Measurements from ENCODE around the gene C1orf74.

Gene C1orf74

DNA sequence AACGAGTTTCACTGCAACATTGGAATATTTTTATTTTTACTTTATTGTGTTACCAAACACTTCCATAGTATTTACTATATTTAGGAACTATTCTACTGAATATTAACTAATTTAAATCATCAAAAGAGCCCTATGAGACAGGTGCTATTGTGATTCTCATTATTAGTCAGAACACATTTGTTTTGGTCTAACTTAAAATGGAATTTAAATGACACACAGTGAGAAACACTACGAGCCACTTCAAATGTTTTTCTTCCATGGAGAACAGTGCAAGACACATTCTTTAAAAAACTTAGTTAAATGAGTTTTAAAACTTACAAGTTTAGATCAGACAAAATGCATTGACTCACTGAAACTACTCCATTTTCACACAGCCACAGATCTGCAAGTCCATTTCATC, 35.2 kb downstream of the C1orf74 start:
- Histone ChIP-seq H3K4me2 (ENCODE audit: low read length) (no peak overlapping the region), H3K4me1 (ENCODE audit: control insufficient read depth, low read length) (peaks cover 11% of the 10 kb centered on the region), H3K9me3 (ENCODE audit: control insufficient read depth, insufficient read depth, low read length) (no peaks in the 10 kb centered on the region), H3K36me3 (ENCODE audit: control insufficient read depth, low read length) (no peaks in the 10 kb centered on the region), H4K20me1 (ENCODE audit: control insufficient read depth, insufficient read depth, low read depth, low read length) (no peaks in the 10 kb centered on the region), H3K4me3 (ENCODE audit: low read length) (no peak overlapping the region), H3K79me2 (ENCODE audit: control insufficient read depth, low read length) (no peaks in the 10 kb centered on the region), H3K9me2 (replicated peaks; ENCODE audit: control insufficient read depth, low read length) (no peaks in the 10 kb centered on the region), H3K27ac (ENCODE audit: low read depth, low read length) (no peak overlapping the region), H3K27me3 (ENCODE audit: control insufficient read depth, low read length) (peaks cover 6% of the 10 kb centered on the region; the same call in 1 of the 2 replicates), H3F3A (ENCODE audit: control insufficient read depth, insufficient read depth) (peaks cover 5% of the 10 kb centered on the region; the same call in 1 of the 2 replicates)
- no peak for TF ChIP-seq EZH2phosphoT487 (IDR thresholded peaks at IDR 0.05; ENCODE audit: borderline replicate concordance, low read length)
- TF ChIP-seq, protein P1, sequence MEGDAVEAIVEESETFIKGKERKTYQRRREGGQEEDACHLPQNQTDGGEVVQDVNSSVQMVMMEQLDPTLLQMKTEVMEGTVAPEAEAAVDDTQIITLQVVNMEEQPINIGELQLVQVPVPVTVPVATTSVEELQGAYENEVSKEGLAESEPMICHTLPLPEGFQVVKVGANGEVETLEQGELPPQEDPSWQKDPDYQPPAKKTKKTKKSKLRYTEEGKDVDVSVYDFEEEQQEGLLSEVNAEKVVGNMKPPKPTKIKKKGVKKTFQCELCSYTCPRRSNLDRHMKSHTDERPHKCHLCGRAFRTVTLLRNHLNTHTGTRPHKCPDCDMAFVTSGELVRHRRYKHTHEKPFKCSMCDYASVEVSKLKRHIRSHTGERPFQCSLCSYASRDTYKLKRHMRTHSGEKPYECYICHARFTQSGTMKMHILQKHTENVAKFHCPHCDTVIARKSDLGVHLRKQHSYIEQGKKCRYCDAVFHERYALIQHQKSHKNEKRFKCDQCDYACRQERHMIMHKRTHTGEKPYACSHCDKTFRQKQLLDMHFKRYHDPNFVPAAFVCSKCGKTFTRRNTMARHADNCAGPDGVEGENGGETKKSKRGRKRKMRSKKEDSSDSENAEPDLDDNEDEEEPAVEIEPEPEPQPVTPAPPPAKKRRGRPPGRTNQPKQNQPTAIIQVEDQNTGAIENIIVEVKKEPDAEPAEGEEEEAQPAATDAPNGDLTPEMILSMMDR (IDR thresholded peaks at IDR 0.05; ENCODE audit: low read depth, low read length, poor library complexity, severe bottlenecking) = no peak

DNA sequence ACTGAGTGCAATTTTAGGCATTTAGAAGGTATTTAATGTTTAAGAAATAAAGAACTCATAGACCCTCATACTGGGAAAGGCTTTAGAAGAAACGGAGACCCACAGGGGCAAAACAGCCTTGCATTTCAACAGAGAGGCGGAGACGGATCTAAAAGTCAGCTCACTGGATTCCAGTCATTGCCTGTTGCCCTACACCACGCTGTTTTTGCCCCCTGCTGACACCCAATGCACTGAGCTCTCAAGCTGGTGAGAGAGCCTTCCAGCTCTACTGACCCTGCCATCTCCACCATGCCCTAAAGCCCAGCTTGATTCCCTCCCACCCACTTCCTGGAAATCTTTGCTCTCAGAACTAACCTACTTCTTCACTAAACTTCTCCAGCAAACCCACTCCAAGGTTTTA, 35.7 kb downstream of the C1orf74 start:
- Histone ChIP-seq H3K9me2 (replicated peaks; ENCODE audit: control insufficient read depth, low read length) (no peaks in the 10 kb centered on the region), H3K4me1 (ENCODE audit: control insufficient read depth, low read length) (peaks cover 11% of the 10 kb centered on the region), H3K4me2 (ENCODE audit: low read length) (no peak overlapping the region), H3K27ac (ENCODE audit: low read depth, low read length) (no peak overlapping the region), H3F3A (ENCODE audit: control insufficient read depth, insufficient read depth) (peaks cover 5% of the 10 kb centered on the region; the same call in 1 of the 2 replicates), H3K36me3 (ENCODE audit: control insufficient read depth, low read length) (no peaks in the 10 kb centered on the region), H3K9me3 (ENCODE audit: control insufficient read depth, insufficient read depth, low read length) (no peaks in the 10 kb centered on the region), H3K27me3 (ENCODE audit: control insufficient read depth, low read length) (peaks cover 6% of the 10 kb centered on the region; the same call in 1 of the 2 replicates), H3K4me3 (ENCODE audit: low read length) (no peak overlapping the region), H3K79me2 (ENCODE audit: control insufficient read depth, low read length) (no peaks in the 10 kb centered on the region), H4K20me1 (ENCODE audit: control insufficient read depth, insufficient read depth, low read depth, low read length) (no peaks in the 10 kb centered on the region)
- TF ChIP-seq, protein P1 (IDR thresholded peaks at IDR 0.05; ENCODE audit: low read depth, low read length, poor library complexity, severe bottlenecking) = no peak
- TF ChIP-seq EZH2phosphoT487 (IDR thresholded peaks at IDR 0.05; ENCODE audit: borderline replicate concordance, low read length) = no peak

DNA sequence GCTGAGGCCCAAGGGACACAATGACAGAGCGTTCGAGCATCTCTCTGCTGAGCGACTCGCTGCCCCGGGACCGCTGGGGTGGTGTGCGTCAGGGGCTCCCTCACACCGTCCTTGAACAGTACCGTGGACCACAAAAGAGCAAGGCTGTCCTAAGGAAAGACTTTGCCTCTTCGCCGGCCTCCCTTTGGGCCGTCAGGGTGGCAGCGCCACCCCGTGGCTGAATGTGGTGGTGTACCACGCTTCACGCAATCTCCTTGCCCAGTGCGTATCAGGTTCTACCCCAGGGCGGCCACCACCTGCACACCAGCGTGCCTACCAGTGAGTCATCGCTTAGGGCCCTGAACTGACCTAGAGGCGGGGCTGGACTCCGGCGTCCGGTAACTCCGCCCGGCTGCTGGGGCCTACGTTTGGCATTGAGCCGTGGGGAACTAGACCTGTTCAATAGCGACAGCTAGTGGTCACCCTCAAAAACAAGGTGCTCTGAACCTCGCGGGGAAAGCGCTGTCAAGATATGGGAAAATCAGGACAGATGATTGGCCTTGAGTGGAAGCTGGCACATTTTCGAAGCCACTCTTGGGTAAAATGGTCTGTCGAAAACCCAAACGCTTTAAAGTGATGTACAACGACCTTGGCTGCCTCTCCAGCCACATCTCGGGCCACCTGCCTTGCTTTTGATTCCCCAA, 36.6 kb downstream of the C1orf74 start:
- peaks cover 6% of the 10 kb centered on the region; the same call in 1 of the 2 replicates for H3K27me3 ChIP-seq (ENCODE audit: control insufficient read depth, low read length)
- TF ChIP-seq EZH2phosphoT487 (IDR thresholded peaks at IDR 0.05; ENCODE audit: borderline replicate concordance, low read length) = no peak
- TF ChIP-seq, protein P1 (IDR thresholded peaks at IDR 0.05; ENCODE audit: low read depth, low read length, poor library complexity, severe bottlenecking) = peak; percentile 100
- no peaks in the 10 kb centered on the region for H3K9me2 ChIP-seq (replicated peaks; ENCODE audit: control insufficient read depth, low read length)
- no peaks in the 10 kb centered on the region for H3K79me2 ChIP-seq (ENCODE audit: control insufficient read depth, low read length)
- no peaks in the 10 kb centered on the region for H3K9me3 ChIP-seq (ENCODE audit: control insufficient read depth, insufficient read depth, low read length)
- H3K4me3 ChIP-seq (ENCODE audit: low read length) = peak overlapping the region; percentile 69
- peak overlapping the region; percentile 71 for H3K4me2 ChIP-seq (ENCODE audit: low read length)
- H3K27ac ChIP-seq (ENCODE audit: low read depth, low read length) = no peak overlapping the region
- no peaks in the 10 kb centered on the region for H4K20me1 ChIP-seq (ENCODE audit: control insufficient read depth, insufficient read depth, low read depth, low read length)
- H3F3A ChIP-seq (ENCODE audit: control insufficient read depth, insufficient read depth) = peaks cover 5% of the 10 kb centered on the region; the same call in 1 of the 2 replicates
- H3K36me3 ChIP-seq (ENCODE audit: control insufficient read depth, low read length) = no peaks in the 10 kb centered on the region
- peaks cover 11% of the 10 kb centered on the region for H3K4me1 ChIP-seq (ENCODE audit: control insufficient read depth, low read length)
